Measurements from ENCODE around the gene SLC38A3.
"Not testable (repeated sequence)": the region's sequence is repeated elsewhere in the genome, so short reads cannot be mapped to it uniquely, and the experiment has no call there.

The SLC38A3 gene

DNA sequence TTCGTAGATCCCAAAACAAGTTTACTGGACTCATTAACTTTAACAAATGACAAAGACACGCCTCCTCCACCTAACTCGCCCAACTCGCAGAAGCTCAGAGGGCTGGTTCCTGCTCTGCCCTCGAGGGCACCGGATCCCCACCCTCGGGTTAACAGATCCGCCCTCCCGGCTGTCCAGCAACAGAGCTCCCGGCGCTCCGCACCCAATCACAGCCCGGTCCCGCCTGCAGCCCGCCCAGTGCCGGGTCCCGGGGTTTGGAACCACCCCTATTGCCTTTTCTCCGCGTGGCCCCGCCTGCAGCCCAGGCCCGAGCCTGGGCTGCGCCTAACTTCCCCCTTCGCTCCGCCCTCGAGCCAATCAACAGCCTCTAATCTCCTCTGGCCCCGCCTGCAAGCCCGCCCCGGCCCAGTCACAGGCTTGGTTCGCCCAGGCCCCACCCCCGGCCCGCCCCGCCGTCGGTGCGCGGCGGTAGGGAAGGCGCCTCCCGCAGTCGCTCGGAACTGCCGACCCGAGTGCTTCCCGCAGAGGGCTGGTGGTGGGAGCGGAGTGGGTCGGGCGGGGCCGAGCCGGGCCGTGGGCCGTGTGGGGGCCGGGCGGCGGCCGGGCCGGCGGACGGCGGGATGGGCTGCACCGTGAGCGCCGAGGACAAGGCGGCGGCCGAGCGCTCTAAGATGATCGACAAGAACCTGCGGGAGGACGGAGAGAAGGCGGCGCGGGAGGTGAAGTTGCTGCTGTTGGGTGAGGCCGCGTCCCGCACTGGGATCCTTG lies 30.8 kb downstream of the SLC38A3 start, which contains the start of gene GNAI2:
Gene GNAI2, plus strand, starts transcription at position 489 of the 768 bp plus-strand sequence. Its CDS starts 132 bp downstream, at position 621.
- peak; percentile 96 for DNase-seq (ENCODE audit: low read depth)

DNA sequence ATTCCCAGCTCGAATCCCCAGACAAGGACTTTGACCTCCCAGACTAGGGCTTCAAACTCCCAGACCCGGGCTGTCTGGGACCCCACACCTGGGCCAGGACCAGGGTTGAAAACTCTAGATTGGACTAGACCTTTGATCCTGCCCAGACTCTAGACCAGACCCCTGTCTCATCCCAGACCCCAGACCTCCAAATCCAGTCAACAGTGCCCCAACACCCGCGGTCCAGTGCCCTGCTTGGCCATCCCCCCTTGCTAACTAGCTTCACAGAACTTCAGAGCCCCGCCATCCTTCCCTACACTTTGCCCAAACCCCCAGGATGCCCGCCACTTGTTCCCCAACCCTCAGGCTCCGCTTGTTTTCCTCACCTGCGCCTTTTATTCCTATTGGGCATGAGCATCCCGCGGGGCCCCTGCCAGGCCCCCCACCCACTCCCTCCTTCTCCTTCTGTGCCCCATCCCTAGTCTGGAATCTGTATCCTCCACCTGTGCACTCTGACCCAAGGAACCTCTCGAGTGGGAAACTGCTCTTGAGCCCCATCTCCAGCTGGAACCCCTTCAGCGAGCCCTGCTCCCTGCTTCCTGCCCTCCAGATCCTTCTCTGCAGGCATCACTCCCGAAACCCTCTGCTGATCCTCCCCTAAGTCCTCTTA lies 31.5 kb downstream of the SLC38A3 start:
- no peak for DNase-seq (ENCODE audit: low read depth)

DNA sequence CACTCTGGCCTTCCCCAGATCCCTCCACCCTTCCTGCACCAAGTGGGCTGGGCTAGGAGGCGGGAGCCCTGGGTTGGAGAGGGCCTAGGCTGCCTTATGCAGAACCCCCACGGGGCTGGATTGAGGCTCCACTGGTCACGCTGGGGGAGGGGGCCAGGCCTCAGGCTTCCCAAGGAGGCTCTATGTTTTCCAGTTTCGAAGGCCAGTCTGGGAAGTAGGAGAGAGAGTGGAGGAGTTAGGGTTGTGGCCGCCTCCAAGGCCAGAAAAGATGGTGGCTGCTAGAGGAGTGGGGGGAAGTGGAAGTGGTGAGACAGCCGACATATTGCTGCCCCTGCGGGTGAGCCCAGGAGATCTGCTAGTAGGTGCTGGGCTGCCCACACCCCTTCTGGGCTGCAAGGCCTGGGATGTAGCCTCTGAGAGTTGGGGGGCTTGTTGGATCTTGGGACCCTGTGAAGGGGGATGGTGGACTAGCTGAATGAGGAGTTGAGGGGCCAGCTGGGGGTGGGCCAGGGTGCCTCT lies 32.1 kb downstream of the SLC38A3 start:
- DNase-seq (ENCODE audit: low read depth) = no peak

DNA sequence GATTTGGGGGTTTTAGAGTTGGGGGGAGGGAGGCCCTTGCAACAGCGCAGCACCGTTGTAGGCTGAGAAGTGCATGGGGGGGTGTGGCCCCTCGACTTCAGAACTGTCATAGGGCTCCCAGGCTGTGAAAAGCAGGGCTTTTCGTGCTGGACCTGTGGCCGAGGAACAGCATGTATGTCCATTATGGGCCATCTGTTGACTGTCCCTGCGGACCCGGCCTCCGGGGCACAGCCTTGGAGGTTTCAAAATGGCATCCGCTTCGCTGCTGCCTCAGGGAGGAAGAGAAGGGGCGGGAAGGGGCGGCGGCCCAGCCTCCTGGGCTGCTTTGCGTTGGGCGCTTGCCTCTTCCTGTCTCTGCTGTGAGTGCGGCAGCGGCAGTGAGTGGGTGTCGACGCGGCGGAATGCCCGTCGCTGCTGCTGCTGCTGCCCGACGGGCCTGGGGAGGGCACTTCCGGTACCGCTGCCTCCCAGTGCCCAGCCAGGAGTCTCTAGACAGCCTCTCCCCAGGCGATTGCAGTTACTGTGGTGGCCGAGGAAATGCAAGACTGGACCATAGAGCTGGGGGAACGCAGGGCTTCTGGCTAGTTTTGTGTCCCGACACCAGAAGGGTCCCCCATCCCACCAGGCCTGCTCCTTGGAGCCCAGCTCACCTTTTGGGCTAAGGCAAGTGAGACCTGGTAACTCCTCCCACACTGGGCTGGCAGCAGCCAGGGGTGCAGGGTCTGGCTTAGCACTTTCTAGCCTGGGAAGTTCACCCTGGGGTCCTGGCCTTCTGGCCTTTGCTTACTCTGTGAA lies 32.9 kb downstream of the SLC38A3 start:
- DNase-seq (ENCODE audit: low read depth) = peak; percentile 67

DNA sequence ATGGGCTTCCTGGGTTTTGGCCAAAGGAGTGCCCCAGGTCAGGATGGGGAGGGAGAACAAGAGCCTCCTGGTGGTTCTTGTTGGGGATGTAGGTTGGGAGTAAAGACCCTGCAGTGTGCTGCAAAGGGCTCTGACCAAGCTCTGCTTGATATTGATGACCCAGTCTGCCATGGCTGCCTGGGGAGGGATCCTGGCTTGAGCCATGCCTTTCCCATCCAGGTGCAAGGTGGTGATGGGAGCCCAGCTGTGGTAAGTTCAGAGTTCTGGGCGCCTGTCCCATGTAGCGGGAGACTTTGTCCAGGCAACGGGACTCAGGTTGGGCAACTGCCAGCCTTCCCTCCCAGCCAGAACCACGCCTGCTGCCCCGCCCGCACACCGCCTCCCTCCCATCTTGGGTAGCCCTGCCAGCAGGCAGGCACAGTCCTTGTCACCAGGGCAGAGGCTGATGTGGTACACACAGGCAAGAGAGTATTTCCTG lies 33.5 kb downstream of the SLC38A3 start:
- no peak for DNase-seq (ENCODE audit: low read depth)

DNA sequence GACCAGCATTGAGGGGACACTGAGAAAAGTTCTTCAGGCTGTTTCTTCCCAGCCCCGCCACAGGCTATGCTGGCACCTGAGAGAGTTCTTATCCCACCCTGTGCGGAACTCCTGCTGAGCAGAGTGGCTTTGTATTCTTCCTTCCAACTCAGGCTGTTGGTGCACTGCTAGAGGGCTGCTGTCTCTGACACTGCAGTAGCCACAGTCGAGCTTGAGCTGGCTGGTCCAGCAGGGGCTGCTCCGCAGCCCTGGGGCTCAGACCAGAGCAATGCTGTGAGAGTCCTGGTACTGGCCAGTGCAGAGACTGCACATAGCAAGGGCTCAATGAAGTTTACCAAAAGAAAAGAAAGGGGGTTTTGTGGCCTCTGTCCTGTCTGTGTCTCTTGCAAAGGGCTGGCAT lies 34.6 kb downstream of the SLC38A3 start:
- no peak for DNase-seq (ENCODE audit: low read depth)

DNA sequence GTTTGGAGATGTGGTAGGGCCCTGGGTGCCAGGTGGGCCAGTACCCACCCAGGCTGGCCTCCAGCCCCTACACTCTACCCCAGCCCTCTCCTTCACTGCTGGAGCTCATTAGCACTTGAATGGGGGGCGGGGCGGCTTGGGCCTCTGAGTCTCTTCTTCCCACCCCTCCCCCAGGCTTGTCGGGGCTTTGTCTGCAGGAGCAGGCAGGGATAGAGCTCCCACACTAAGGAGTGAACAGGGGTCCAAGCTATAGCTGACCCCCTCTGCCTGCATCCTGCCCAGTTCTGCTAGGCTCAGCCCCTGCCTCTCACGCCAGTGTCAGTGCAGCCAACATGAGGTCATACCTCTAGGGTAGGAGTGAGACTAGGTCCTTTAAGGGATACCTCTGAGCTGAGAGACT lies 36.1 kb downstream of the SLC38A3 start:
- DNase-seq (ENCODE audit: low read depth) = no peak

DNA sequence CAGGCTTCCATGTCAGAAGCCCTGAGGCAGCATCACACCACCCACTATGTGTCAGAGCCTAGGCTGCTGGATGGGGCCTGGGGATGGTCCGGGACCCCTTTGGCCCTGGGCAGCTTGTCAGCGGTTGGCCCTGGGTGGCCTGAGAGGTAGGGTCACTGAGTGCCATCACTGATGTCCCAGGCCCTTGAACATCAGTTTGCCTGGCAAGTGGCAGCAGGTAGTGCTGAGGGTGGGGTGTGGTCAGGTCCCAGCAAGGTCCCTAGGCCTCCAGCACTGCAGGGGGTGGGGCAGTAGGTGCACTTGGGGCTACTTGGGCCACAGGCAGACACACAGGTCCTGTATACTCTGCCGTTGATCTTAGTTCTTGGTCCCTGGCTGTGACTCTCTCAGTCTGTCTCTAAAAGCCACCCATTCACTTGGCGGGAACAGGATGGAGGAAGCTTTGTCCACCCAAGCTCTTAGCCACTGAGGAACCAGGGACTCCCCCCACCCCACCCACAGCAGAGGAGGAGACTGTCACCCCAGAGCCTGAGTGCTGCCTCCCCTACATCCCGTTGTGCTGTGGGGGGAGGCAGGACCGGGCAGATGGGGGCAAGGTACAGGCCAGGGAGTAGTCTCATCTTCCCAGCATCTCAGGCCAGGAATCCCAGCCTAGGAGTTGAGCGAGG lies 36.8 kb downstream of the SLC38A3 start:
- DNase-seq (ENCODE audit: low read depth) = no peak

DNA sequence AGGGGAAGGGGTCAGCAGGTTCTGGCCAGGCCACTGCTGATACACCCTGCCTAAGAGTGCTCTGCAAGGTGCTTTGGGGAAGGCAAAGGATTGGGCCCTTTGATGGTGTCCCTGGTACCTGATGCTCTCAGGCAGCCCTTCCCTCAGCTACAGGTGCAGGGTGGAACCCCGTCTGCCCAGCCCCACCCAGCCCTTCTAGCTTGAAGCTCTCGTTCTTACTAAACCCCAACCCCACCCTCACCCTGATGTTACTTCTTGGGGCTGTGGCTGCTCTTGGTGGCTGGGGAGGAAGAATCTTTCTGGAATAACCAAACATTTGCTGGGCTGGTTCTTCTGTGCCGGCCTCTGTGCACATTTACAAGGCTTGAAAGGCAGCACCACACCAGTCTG lies 37.3 kb downstream of the SLC38A3 start:
- DNase-seq (ENCODE audit: low read depth) = no peak

DNA sequence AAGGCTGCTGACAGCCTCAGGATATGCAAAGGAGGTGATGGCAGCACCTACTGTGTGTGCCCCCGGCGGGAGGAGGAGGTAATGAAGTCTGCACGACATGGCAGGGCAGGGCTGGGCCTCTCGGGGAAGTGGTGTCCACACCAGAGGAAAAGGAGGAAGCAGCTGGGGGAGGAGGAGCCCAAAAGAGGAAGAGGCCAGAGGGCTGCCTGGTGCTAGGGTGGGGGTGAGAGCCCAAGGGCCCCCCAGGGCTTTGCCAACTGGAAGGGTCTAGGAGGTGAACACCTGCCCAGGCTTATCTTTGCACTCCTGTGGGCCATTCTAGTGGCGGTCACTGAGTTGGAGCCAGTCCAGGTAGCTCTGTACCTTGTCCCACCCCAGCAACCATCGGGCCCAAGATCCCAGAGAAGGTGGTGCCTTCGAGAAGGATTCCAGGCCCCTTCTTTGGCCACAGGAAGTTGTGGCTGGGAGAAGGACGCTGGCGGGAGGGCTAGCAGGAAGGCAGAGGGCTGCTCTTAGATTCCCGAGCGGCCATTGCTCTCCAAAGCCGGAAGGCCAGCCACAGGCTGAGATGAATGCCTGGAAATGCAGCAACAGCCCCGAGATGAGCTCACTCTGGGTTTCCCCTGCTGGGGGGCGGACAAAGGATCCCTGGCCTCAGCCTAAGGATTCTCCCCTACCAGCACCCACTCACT lies 37.9 kb downstream of the SLC38A3 start:
- no peak for DNase-seq (ENCODE audit: low read depth)

DNA sequence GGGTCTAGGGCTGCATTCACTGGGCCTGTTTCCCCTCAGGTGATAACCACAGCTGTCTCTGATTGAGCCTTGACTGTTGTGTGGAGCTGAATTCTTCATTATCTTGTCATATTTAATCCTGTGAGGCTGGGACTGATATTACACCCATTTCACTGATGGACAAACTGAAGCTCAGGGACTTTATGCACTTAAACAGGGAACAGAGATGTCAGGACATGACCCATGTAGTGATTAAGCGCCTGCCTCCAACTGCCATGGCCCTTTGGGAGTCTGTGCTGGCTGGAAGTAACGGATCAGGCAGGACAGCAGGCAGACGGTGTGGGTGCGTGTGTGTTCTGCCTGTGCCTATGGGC lies 38.4 kb downstream of the SLC38A3 start:
- DNase-seq (ENCODE audit: low read depth) = no peak

DNA sequence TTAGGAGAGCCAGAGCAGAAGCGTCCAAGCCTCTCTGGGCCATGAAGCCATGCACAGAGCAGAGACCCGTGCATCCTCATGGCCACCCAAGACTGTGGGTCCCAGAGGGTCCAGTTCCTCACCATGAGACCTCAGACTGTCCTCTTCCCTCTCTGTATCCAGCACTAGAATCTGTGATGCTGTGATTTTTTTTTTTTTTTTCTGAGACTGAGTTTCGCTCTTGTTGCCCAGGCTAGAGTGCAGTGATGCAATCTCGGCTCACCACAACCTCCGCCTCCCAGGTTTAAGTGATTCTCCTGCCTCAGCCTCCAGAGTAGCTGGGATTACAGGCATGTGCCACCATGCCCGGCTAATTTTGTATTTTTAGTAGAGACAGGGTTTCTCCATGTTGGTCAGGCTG lies 39.7 kb downstream of the SLC38A3 start:
- DNase-seq (ENCODE audit: low read depth) = not testable (repeated sequence)

DNA sequence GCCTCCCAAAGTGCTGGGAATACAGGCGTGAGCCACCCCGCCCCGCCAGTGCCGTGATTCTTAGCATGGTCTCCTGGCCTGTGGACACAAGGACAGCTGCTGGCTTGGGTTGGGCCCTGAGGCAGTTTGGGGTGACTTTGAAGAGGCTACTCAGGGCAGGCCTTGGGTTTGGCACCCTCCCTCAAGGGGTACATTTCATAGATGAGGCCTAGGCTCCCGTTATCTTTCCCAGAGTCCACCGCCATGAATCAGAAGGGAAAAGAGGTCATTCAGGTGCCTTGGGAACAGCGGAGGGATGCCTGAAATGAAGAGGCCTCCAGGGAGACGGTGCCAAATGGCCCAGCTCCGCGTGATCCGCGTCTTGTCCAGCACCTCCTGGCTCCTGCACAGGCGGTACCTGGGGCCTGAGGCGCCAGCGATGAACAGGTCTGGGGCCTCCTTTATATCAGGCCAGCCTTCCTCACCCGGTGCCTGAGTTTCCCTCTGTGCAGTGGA lies 40.2 kb downstream of the SLC38A3 start:
- DNase-seq (ENCODE audit: low read depth) = no peak

DNA sequence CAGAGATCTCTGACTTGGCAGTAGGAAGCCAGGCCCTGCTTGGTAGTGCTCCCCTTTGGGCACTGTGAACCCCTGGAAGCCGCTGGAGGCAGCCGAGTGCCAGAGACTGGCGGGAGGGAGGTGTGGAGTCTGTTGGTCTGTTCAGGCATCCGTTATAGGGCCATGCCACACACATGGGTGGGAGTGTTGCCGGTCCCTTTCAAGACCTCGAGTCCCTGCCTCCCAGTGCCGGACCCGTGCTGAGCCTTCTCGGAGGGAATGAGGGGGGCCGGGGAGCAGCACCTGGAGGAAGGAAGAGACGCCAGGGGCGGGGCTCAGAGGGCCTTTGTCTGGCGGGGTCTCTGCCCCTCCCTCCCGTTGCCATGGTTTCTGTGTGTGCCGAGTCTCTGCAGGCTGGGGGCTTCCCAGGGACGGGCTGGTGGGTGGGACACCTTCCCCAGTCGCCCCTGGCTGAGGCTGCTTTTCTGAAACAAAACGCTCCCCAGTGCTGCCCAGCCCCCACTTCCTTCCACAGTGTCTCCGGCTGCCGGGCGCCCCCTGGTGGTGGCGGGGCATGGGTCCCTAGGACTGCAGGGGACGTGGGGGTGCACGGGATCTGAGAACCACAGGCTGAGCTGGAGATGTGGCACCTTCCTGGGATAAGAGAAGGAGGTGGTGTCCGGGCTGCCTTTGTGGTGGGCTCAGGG lies 40.9 kb downstream of the SLC38A3 start:
- DNase-seq (ENCODE audit: low read depth) = peak; percentile 96

DNA sequence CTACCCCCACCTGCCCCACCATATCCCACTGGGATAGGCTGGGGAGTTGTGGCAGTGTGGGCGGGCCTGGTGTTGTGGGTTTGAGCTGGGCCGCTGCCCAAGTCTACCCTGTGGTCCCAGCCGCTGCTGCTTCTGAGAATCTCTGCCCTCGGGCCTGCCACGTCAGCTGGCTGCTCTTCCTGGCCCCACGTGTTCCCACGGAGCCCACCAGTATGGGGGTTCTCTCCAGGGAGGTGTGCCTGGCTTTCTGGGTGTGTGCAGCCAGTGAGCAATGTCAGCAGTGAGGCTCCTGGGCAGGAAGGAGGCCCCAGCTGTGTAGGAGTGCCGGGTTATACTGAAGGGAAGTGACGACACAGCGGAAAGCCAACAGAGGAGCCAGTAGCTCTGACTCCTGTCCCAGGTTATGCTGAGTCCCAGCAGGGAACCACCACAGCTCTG lies 41.5 kb downstream of the SLC38A3 start:
- DNase-seq (ENCODE audit: low read depth) = peak; percentile 67

DNA sequence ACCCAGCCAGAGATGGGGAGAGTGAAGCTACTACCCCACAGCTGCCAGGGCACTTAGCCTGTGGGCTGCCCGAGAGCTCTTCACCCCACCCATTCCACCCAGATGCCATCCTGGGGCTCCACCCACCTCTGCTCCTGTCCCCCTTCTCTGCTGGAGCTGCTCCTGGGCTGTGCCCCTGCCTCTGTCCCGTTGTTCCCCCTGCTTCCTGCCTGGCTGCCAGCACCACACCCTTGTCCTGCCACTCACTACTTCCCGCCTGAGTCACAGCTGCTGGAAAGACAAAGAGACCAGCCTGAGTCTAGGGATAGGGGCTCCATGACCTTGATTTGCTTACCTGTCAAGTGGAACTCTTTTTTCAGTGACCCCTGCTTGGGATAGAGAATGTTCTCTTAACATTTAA lies 43.3 kb downstream of the SLC38A3 start:
- DNase-seq (ENCODE audit: low read depth) = no peak

DNA sequence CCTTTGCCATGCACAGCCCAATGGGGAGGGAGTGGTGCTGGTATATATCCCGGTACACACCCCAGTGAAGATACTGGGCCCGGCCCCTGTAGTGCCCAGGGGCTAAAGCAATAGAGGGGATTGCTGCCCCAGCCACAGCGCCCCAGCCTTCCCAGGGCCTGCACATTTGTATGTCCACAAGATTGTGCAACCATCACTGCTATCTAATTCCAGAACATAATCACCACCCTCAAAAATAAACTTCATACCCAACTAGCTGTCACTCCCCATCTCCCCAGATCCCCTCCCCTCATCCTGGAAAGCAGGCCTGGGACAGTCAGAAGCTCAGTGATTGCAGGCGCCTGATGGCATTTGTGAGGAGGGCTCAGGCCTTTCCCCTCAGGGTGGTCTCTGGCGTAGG lies 44.4 kb downstream of the SLC38A3 start:
- DNase-seq (ENCODE audit: low read depth) = no peak

DNA sequence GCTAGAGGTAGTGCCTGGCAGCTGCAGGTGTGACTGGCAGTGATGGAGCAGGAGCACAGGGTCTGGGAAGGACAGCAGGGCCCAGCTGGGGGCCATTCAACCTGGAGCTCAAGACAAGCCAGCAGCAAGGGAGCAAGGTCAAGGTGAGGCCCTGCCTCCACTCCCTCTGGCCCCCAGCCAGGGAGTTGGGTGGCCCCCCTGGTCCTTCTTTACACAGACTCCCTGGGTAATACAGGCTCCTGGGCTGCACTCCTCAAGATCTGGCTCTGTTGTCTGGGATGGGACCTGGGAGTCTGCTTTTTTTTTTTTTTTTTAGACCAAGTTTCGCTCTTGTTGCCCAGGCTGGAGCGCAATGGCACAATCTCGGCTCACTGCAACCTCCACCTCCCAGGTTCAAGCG lies 45.4 kb downstream of the SLC38A3 start:
- no peak for DNase-seq (ENCODE audit: low read depth)

DNA sequence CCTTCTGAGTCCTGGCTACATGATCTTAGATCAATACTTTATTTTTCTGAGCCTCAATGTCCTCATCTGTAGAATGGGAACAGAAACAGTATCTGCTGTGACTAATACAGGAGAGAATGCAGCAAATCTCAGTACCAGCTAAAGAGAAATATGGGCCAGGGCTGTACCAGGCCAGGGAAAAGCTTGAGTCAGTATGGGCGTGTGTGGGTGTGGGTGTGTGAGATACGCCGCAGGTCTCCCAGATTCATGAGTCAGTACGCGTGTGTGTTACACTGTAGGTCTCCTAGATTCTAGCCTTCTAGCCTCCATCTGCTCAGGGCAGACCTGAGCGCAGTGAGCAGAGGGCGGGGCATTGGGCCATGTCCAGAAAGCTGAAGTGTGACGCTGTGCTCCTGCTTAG lies 46.1 kb downstream of the SLC38A3 start:
- no peak for DNase-seq (ENCODE audit: low read depth)

DNA sequence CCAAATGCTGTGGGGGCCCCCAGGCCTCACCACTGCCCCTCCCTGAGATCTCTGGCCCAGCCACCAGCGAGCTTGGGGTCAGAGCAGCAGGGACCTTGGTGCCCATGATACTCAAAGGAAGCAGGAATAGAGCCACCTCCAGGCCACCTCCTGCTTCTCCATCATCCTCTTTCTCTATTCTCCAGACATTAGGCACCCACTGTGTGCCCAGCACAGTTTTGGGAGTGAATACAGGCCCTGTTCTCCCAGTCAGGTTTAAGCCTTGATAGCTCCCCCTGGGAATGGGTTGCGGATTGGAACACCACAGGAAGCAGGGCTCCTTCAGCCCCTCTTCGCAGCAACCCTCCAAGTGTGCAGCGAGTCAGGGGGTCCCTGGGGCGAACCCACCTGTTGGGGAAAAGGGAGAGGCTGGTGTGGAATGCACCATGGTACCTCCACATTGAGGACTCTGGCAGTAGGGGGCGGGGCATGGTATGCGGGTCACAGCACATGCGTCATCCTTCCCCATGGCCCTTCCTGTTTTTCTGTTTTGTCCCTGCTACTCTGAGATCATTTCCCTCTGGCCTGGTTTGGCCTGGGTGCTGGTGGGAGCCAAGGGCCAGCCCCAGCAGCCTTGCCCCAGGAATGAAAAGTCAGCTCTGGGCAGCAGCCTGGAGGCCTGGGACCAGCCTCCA lies 49.6 kb downstream of the SLC38A3 start:
- DNase-seq (ENCODE audit: low read depth) = no peak
